GM23338 (cell line): ENCODE measurements around the gene IDH3A. TPM values are rescaled to one million over a fixed set of nuclear protein-coding genes. Genes with fewer than 3 reads are reported as not detected.

Source experiments
- ATAC-seq: fragments of 200-7000 bp; cut with Tn5 transposase; 3 replicates; pipeline ENCODE4 v1.9.1; 2020
- DNase-seq: peaks from one replicate; pipeline ENCODE4 v3.0.0-alpha.2; 2015; ENCODE audit warnings: low spot score
- H2AFZ ChIP-seq: fragments of 200-600 bp; sonication (generic); 2 replicates; pipeline ENCODE4 v1.8.0; 2016; ENCODE audit warnings: antibody characterized with exemption, mild to moderate bottlenecking, moderate library complexity
- H3F3A ChIP-seq: fragments of 200-600 bp; sonication (generic); replicated peaks from 2 replicates; pipeline ENCODE4 v1.8.0; 2017; ENCODE audit warnings: antibody characterized with exemption, mixed run types, low read depth
- H3K27ac ChIP-seq: fragments of 200-600 bp; sonication (generic); 2 replicates; pipeline ENCODE4 v1.6.1; 2016; ENCODE audit warnings: low read depth
- H3K27me3 ChIP-seq: fragments of 200-600 bp; sonication (generic); 2 replicates; pipeline ENCODE4 v1.8.0; 2016; ENCODE audit warnings: mild to moderate bottlenecking, mixed run types, moderate library complexity; ENCODE audit not compliant: insufficient read depth
- H3K36me3 ChIP-seq: fragments of 200-600 bp; sonication (generic); 2 replicates; pipeline ENCODE4 v1.8.0; 2016; ENCODE audit warnings: mild to moderate bottlenecking; ENCODE audit not compliant: insufficient read depth
- H3K4me1 ChIP-seq: fragments of 200-600 bp; sonication (generic); 2 replicates; pipeline ENCODE4 v1.8.0; 2016; ENCODE audit warnings: mild to moderate bottlenecking, moderate library complexity; ENCODE audit not compliant: insufficient read depth
- H3K4me2 ChIP-seq: fragments of 200-600 bp; sonication (generic); 2 replicates; pipeline ENCODE4 v1.7.1; 2017; ENCODE audit warnings: mixed run types
- H3K4me3 ChIP-seq: fragments of 200-600 bp; sonication (generic); 2 replicates; pipeline ENCODE4 v1.6.1; 2016; ENCODE audit warnings: mixed run types
- H3K79me2 ChIP-seq: fragments of 200-600 bp; sonication (generic); replicated peaks from 2 replicates; pipeline ENCODE4 v1.8.0; 2017; ENCODE audit warnings: mild to moderate bottlenecking; ENCODE audit not compliant: insufficient read depth
- H3K9me2 ChIP-seq: fragments of 200-600 bp; sonication (generic); 2 replicates; pipeline ENCODE4 v1.8.0; 2017; ENCODE audit not compliant: insufficient read depth
- H4K20me1 ChIP-seq: fragments of 200-600 bp; sonication (generic); replicated peaks from 2 replicates; pipeline ENCODE4 v1.8.0; 2017; ENCODE audit warnings: mild to moderate bottlenecking; ENCODE audit not compliant: insufficient read depth
- H3K27ac Mint-ChIP-seq: 2 replicates; pipeline ENCODE4 v1.8.0; 2020; ENCODE audit warnings: inconsistent platforms, mild to moderate bottlenecking, moderate library complexity, mixed read lengths
- H3K27me3 Mint-ChIP-seq: 3 replicates; pipeline ENCODE4 v1.8.0; 2022; ENCODE audit warnings: low read depth, mild to moderate bottlenecking, moderate library complexity, mixed read lengths, inconsistent platforms; ENCODE audit not compliant: insufficient read depth, poor library complexity
- H3K36me3 Mint-ChIP-seq: 3 replicates; pipeline ENCODE4 v1.8.0; 2021; ENCODE audit warnings: low read depth, mild to moderate bottlenecking, inconsistent platforms, moderate library complexity, mixed read lengths
- H3K4me1 Mint-ChIP-seq: 3 replicates; pipeline ENCODE4 v1.8.0; 2020; ENCODE audit warnings: mild to moderate bottlenecking, inconsistent platforms, mixed read lengths
- H3K4me3 Mint-ChIP-seq: 3 replicates; pipeline ENCODE4 v1.8.0; 2021; ENCODE audit warnings: moderate library complexity, mild to moderate bottlenecking, inconsistent platforms, mixed read lengths
- H3K9me3 Mint-ChIP-seq: 3 replicates; pipeline ENCODE4 v1.8.0; 2020; ENCODE audit warnings: moderate library complexity, mild to moderate bottlenecking, inconsistent platforms, mixed read lengths
- POLR2AphosphoS5 ChIP-seq: IDR thresholded peaks from 2 replicates; pipeline ENCODE4 v1.6.1; 2016; ENCODE audit warnings: antibody characterized with exemption, low read depth
- ZNF331 ChIP-seq: fragments of 250-450 bp; sonication (Bioruptor Pico); IDR thresholded peaks from 2 replicates; pipeline ENCODE4 v1.5.0; 2020; ENCODE audit warnings: low read depth, mild to moderate bottlenecking, moderate library complexity
- polyA plus RNA-seq: library from polyadenylated mRNA; unstranded; fragments of >200 nt; fragmentation: Nextera tagmentation; extraction: Ambion mirVana; gene quantifications from 2 replicates; pipeline ENCODE4 v1.2.1, GENCODE V29; 2016
- total RNA-seq: library from RNA; depleted of rRNA; stranded (reverse); fragments of >200 nt; shearing (Covaris generic); gene quantifications from 2 replicates; pipeline ENCODE4 v1.2.3, GENCODE V29; 2014
- TF ChIP-seq, protein P1 (sequence below): IDR thresholded peaks from one replicate; pipeline ENCODE4 v1.6.1; 2018; ENCODE audit warnings: antibody characterized with exemption; ENCODE audit not compliant: unreplicated experiment
- TF ChIP-seq, protein P2 (sequence below): fragments of 250-450 bp; sonication (Bioruptor Pico); IDR thresholded peaks from 2 replicates; pipeline ENCODE4 v1.5.0; 2020; ENCODE audit warnings: mild to moderate bottlenecking, moderate library complexity

Gene IDH3A
- total and polyA plus RNA-seq, 2 experiments from 2014 or later: 24.1 to 41.6 TPM

DNA sequence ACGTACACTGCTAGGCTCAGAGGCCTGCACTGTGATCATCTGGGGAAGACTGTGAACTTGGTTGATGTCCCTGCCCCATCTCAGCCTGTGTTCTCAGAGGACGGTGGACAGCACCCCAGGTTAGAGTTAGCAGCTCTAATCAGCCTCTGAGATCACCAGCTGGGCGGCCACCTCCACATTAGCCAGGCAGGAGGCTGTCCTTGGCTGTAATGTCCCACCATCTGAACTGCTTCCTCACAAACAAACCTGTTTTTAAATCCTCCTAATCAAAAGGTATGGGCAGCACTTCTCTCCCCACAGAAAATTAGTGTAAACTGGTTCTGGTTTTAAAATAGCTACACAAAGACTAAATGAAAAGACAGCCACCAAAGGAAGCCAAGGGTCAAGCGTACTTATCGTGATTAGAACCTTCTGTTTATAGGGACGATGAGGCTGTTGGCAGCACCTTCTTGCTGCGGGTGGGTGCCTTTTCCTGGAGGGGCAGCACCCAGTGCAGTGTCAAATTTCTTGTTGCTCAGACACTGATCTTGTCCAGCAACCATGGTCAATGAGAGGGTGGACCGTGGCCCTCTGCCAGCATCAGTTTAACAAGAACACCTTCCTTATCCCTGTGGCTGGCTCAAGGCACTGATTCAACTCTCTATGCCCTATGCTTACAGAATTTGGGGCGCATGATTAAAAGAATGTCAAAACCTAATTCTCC, 60.6 kb downstream of the IDH3A start:
- Histone ChIP-seq H3K9me2 (no peaks in the 10 kb centered on the region), H4K20me1 (no peaks in the 10 kb centered on the region), H2AFZ (no peak overlapping the region), H3F3A (no peaks in the 10 kb centered on the region), H3K4me2 (no peak overlapping the region), H3K79me2 (no peaks in the 10 kb centered on the region), H3K4me3 (no peak overlapping the region), H3K27ac (no peak overlapping the region), H3K36me3 (no peaks in the 10 kb centered on the region), H3K4me1 (0 out of 2 replicates have a peak, but pooled peaks cover under 1% of the 10 kb centered on the region), H3K27me3 (no peaks in the 10 kb centered on the region)
- ATAC-seq (no peak), DNase-seq (no peak)
- H3K4me3 Mint-ChIP-seq: no peak overlapping the region
- H3K36me3 Mint-ChIP-seq: no peaks in the 10 kb centered on the region
- H3K27me3 Mint-ChIP-seq: peaks cover 16% of the 10 kb centered on the region
- no peak for TF ChIP-seq ZNF331 (CRISPR knock-in tag)
- no peak for TF ChIP-seq POLR2AphosphoS5
- TF ChIP-seq, protein P1, sequence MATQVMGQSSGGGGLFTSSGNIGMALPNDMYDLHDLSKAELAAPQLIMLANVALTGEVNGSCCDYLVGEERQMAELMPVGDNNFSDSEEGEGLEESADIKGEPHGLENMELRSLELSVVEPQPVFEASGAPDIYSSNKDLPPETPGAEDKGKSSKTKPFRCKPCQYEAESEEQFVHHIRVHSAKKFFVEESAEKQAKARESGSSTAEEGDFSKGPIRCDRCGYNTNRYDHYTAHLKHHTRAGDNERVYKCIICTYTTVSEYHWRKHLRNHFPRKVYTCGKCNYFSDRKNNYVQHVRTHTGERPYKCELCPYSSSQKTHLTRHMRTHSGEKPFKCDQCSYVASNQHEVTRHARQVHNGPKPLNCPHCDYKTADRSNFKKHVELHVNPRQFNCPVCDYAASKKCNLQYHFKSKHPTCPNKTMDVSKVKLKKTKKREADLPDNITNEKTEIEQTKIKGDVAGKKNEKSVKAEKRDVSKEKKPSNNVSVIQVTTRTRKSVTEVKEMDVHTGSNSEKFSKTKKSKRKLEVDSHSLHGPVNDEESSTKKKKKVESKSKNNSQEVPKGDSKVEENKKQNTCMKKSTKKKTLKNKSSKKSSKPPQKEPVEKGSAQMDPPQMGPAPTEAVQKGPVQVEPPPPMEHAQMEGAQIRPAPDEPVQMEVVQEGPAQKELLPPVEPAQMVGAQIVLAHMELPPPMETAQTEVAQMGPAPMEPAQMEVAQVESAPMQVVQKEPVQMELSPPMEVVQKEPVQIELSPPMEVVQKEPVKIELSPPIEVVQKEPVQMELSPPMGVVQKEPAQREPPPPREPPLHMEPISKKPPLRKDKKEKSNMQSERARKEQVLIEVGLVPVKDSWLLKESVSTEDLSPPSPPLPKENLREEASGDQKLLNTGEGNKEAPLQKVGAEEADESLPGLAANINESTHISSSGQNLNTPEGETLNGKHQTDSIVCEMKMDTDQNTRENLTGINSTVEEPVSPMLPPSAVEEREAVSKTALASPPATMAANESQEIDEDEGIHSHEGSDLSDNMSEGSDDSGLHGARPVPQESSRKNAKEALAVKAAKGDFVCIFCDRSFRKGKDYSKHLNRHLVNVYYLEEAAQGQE: no peak
- TF ChIP-seq, protein P2, sequence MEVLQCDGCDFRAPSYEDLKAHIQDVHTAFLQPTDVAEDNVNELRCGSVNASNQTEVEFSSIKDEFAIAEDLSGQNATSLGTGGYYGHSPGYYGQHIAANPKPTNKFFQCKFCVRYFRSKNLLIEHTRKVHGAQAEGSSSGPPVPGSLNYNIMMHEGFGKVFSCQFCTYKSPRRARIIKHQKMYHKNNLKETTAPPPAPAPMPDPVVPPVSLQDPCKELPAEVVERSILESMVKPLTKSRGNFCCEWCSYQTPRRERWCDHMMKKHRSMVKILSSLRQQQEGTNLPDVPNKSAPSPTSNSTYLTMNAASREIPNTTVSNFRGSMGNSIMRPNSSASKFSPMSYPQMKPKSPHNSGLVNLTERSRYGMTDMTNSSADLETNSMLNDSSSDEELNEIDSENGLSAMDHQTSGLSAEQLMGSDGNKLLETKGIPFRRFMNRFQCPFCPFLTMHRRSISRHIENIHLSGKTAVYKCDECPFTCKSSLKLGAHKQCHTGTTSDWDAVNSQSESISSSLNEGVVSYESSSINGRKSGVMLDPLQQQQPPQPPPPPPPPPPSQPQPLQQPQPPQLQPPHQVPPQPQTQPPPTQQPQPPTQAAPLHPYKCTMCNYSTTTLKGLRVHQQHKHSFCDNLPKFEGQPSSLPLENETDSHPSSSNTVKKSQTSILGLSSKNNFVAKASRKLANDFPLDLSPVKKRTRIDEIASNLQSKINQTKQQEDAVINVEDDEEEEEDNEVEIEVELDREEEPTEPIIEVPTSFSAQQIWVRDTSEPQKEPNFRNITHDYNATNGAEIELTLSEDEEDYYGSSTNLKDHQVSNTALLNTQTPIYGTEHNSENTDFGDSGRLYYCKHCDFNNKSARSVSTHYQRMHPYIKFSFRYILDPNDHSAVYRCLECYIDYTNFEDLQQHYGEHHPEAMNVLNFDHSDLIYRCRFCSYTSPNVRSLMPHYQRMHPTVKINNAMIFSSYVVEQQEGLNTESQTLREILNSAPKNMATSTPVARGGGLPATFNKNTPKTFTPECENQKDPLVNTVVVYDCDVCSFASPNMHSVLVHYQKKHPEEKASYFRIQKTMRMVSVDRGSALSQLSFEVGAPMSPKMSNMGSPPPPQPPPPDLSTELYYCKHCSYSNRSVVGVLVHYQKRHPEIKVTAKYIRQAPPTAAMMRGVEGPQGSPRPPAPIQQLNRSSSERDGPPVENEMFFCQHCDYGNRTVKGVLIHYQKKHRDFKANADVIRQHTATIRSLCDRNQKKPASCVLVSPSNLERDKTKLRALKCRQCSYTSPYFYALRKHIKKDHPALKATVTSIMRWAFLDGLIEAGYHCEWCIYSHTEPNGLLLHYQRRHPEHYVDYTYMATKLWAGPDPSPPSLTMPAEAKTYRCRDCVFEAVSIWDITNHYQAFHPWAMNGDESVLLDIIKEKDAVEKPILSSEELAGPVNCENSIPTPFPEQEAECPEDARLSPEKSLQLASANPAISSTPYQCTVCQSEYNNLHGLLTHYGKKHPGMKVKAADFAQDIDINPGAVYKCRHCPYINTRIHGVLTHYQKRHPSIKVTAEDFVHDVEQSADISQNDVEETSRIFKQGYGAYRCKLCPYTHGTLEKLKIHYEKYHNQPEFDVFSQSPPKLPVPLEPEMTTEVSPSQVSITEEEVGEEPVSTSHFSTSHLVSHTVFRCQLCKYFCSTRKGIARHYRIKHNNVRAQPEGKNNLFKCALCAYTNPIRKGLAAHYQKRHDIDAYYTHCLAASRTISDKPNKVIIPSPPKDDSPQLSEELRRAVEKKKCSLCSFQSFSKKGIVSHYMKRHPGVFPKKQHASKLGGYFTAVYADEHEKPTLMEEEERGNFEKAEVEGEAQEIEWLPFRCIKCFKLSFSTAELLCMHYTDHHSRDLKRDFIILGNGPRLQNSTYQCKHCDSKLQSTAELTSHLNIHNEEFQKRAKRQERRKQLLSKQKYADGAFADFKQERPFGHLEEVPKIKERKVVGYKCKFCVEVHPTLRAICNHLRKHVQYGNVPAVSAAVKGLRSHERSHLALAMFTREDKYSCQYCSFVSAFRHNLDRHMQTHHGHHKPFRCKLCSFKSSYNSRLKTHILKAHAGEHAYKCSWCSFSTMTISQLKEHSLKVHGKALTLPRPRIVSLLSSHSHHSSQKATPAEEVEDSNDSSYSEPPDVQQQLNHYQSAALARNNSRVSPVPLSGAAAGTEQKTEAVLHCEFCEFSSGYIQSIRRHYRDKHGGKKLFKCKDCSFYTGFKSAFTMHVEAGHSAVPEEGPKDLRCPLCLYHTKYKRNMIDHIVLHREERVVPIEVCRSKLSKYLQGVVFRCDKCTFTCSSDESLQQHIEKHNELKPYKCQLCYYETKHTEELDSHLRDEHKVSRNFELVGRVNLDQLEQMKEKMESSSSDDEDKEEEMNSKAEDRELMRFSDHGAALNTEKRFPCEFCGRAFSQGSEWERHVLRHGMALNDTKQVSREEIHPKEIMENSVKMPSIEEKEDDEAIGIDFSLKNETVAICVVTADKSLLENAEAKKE: no peak
- H3K27ac Mint-ChIP-seq: no peak overlapping the region
- H3K9me3 Mint-ChIP-seq: no peaks in the 10 kb centered on the region
- peaks cover 9% of the 10 kb centered on the region for H3K4me1 Mint-ChIP-seq
